Measurements from ENCODE around the gene FARP1.

The FARP1 gene

GRCh38 chr13:98451676-98452470 lies 309.0 kb downstream of the FARP1 start:
- ATAC-seq, result no peak

- ATAC-seq, result no peak
Observed at GRCh38 chr13:98452851-98453843, 310.3 kb downstream of the FARP1 start.

DNA sequence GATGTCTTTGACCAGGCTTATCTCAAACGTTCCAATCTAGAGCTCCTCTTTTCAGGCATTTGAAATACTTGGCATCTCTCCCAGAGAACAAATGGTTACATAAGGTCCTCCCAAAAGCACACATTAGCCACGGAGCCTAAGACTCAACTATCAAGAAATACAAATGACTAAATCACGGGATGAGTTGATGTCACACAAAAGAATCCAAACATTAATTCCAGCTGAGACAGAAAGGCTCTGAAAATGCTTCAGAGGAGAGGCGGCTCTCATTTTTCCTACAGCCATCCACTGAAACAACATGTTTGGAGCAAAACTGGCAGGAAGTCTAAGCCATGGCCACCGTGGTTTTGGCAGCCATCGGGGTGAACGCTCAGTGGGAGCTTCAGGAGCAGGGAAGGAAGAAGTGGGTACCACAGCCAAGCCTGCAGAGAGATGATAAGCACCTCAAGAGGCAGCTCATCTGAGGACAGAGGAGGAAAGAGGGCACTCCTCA lies 311.5 kb downstream of the FARP1 start:
- no peak for ATAC-seq

- no peak for ATAC-seq
Observed at GRCh38 chr13:98456413-98456845, 313.5 kb downstream of the FARP1 start.

- no peak for ATAC-seq
Observed at GRCh38 chr13:98457053-98457452, 314.2 kb downstream of the FARP1 start.

- ATAC-seq, result no peak
Observed at GRCh38 chr13:98458431-98458830, 315.5 kb downstream of the FARP1 start.

- no peak for ATAC-seq
Observed at GRCh38 chr13:98459171-98459681, 316.3 kb downstream of the FARP1 start.

- ATAC-seq, result no peak
Observed at GRCh38 chr13:98459721-98460370, 317.0 kb downstream of the FARP1 start.

GRCh38 chr13:98460516-98460915 lies 317.6 kb downstream of the FARP1 start:
- ATAC-seq, result no peak

DNA sequence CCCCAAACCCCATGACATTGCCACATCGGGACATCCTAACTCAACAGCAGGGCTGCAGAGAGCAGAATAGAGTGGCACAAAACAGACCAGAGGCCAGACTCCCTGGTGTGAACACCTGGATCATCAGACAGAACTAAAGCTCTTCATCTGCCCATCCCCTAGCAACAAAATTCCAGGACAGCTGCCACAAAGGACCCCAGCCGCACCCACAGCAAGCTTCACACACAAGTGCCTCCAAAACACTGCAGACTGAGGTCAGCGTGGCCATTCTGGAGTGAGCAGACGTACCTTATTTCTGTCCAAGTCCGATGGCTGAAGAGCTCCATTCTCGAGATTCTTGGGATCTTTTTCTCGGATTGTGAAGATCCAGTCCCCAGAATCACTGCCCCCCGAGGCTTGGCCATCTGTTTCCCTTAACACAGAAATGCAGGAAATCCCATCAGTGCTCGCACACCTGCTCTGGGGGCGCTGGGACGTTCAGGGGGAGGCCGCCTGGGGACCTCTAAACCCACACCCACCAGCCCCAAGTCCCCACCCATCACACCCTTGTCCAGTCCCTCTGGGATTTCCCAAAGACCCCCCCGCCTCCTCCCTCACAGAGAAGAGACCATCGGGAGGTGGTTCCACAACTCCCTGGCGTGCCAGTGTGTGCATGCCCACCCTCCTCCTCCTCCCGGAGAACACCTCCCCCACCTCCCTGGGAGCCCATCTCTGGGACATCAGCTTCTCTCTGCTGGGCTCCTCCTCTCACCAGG lies 318.8 kb downstream of the FARP1 start:
- no peak for ATAC-seq

DNA sequence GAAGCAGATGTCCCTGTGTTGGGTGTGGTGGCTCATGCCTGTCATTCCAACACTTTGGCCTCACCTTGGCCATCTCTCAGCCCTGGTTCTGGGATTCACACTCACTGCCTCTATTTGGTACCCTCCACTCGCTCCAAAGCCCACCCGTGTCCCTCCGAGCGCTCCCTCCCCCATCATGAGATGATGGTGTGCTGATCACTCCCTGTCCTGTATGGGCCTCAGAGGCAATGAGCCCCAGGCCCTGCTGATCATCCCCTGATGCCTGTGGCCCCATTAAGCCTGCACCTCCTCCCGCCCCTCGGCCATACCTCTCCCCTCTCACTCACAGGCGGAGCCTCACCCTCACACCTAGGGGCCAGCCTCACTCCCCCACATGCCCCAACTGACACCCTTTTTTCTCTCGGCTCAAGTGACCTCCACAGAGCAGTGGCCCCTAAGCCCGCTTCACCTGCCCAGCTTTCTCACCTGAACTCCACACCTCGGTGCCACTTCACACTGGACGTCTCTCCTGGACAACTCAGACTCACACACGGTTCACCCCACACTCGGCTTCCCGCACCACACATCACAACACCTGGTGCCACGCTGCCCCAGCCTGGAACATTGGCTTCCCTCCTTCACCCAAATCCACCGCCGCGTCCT lies 319.5 kb downstream of the FARP1 start:
- no peak for ATAC-seq

- ATAC-seq, result no peak
Observed at GRCh38 chr13:98462946-98463345, 320.1 kb downstream of the FARP1 start.

DNA sequence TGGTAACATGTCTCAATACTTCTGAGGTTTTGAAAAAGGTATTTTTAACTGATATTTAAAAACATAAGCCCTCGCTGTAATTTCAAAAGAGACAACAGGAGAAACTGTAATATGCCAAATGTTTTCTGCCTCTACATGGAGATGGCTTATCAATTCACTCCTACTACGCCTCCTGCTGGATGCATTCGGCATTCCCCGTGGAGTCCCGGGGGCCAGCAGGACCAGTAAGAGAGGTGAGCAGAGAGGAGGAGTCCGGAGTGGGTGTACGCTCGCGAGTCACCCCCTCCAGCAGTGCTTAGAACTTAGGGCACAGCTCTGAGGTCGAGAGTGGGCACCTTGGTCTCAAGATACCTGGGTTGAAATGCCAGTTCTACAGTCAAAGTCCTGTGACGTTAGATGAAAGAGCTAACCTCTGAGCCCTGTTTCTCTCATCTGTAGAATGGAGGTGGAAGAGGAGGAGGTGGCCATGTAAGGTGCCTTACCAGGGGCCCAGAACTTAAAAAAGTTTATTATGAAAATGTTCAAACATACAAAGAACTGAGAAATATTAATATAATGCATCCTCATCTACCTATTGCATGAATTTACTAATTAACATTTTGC lies 323.8 kb downstream of the FARP1 start:
- ATAC-seq, result peak; percentile 73 to 85

DNA sequence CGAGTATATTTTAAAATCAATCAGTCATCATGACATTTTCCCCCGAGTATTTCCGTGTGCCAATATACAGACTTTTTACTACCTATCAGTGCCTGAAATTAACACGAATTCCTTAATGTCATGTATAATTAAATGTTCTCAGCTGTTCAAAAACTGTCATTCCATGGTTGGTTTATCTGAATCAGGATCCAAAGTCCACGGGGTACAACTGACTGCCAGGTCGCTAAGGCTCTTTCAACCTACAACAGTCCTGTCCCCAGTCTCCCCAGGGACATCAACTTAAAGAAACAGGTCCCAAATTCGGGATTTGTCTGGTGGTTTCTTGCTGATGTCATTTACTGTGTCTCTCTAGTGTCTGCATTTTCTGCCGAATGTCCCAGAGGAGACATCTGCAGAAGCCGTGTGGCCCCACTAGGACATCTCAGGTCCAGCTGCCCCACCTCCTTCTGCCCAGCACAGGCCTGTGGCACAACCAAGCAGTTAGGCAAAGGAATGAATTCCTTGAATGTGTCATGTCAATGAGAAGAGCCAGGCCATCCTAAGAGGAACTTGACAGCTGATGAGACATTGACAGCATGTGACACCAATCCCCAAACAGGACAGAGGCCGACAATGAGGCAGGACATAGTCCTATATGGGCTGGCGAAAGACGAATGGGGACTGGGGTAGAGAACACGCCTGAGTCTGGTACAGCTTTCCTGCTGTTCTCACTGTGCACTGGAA lies 324.5 kb downstream of the FARP1 start:
- no peak for ATAC-seq

DNA sequence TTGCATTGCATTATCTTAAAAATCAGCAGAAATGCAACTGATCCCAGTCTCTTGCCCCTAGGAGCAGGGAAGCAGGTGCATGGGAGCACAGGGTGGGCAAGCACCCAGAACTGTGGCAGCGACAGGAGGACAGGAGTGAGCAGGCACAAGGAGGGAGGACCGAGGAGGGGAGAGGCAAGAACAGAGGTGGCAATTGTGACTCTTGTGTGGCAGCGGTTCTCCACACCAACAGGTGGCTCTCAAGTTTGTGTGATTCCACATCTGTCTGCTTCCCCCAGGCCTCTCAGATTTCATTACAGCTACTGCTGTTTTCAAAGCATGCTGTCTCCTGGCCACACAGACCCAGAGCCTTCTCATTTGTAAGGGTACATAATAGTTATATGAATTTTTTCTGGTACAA lies 325.5 kb downstream of the FARP1 start:
- ATAC-seq, result no peak

- ATAC-seq, result no peak
Observed at GRCh38 chr13:98468929-98469328, 326.0 kb downstream of the FARP1 start.

GRCh38 chr13:98470920-98471319 lies 328.0 kb downstream of the FARP1 start:
- no peak for ATAC-seq

GRCh38 chr13:98471934-98472333 lies 329.0 kb downstream of the FARP1 start:
- ATAC-seq, result no peak

DNA sequence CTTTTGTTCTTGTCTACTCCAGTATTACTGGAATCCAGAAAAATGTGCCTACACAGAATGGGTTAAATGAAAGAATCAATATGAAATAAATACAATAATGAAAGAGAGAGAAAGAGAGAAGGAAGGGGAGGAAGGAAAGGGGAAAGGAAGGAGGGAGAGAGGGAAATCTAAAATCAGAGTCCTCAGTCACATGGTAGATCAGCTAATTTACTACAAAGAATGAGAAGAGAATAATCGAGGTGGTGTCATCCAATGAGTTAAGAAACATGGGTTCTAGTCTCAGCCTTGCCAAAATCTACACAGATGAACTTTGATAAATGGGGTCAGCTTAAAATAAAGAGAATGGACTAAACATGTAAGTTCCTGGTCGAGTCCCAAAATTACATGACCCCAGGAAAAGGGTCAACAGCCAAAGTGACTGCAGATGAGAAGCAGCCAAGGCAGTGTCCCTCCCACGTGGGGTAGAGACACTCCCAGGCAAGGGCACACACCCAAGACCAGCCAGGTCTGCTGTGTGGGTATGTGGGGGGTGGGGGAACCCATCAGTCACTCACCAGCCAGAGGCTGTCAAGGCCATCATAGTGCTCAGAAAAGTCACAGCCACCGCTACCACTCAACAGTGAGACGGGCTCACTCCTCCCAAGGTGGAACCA lies 330.4 kb downstream of the FARP1 start:
- no peak for ATAC-seq

GRCh38 chr13:98473788-98474144 lies 330.9 kb downstream of the FARP1 start:
- ATAC-seq, result no peak
